Liver (tissue), 3 donors: Measurements from ENCODE around the gene PDCD7.

Experiments
- ATF3 ChIP-seq: IDR thresholded peaks from 2 replicates; pipeline ENCODE4 v1.6.1; 2016; ENCODE audit warnings: antibody characterized with exemption
- CTCF ChIP-seq: fragments of 150-350 bp; IDR thresholded peaks from 2 replicates; pipeline ENCODE4 v1.5.1; 2017; ENCODE audit warnings: improper control_type of control experiment, low read depth, low read length; ENCODE audit not compliant: missing input control
- EGR1 ChIP-seq, 2 donors: IDR thresholded peaks; 2 replicates each; pipeline ENCODE4 v1.6.1; 2016 to 2018; ENCODE audit warnings: antibody characterized with exemption in 2 of 2, low read depth in 2 of 2
- FOXA1 ChIP-seq: IDR thresholded peaks from 2 replicates; pipeline ENCODE4 v1.6.1; 2016; ENCODE audit warnings: antibody characterized with exemption
- GABPA ChIP-seq, 2 donors: IDR thresholded peaks in 1 of 2; conservative IDR thresholded peaks in 1 of 2; 2 replicates each; pipeline ENCODE4 v1.6.1; 2016; ENCODE audit warnings: antibody characterized with exemption in 2 of 2, mild to moderate bottlenecking in 1 of 2, moderate library complexity in 1 of 2
- JUND ChIP-seq, 2 donors: IDR thresholded peaks; 2 replicates each; pipeline ENCODE4 v1.6.1; 2016; ENCODE audit warnings: antibody characterized with exemption in 2 of 2
- MAX ChIP-seq: IDR thresholded peaks from 2 replicates; pipeline ENCODE4 v1.6.1; 2016; ENCODE audit warnings: antibody characterized with exemption
- RAD21 ChIP-seq, 2 donors: IDR thresholded peaks; 2 replicates each; pipeline ENCODE4 v1.6.1; 2016; ENCODE audit warnings: antibody characterized with exemption in 2 of 2, mild to moderate bottlenecking in 2 of 2
- REST ChIP-seq: IDR thresholded peaks from 2 replicates; pipeline ENCODE4 v1.6.1; 2016; ENCODE audit warnings: antibody characterized with exemption, mild to moderate bottlenecking
- SP1 ChIP-seq: IDR thresholded peaks from 2 replicates; pipeline ENCODE4 v1.6.1; 2018; ENCODE audit warnings: antibody characterized with exemption, mild to moderate bottlenecking
- TAF1 ChIP-seq: conservative IDR thresholded peaks from 2 replicates; pipeline ENCODE4 v1.6.1; 2016; ENCODE audit warnings: antibody characterized with exemption, mild to moderate bottlenecking
- YY1 ChIP-seq: IDR thresholded peaks from 2 replicates; pipeline ENCODE4 v1.6.1; 2016; ENCODE audit warnings: antibody characterized with exemption, mild to moderate bottlenecking
- donor health status: healthy.
- donor health status: healthy.

- no peak for TF ChIP-seq CTCF
- TF ChIP-seq RAD21 (IDR thresholded peaks at IDR 0.05) = no peak
- TF ChIP-seq JUND (IDR thresholded peaks at IDR 0.05) = no peak
- no peak for TF ChIP-seq FOXA1
- TF ChIP-seq SP1 = no peak
- TF ChIP-seq REST = no peak
- TF ChIP-seq MAX = no peak
- no peak for TF ChIP-seq YY1
- TF ChIP-seq GABPA (IDR thresholded peaks at IDR 0.05 in 1 of 2, conservative IDR thresholded peaks at IDR 0.05 in 1 of 2) = no peak
- TF ChIP-seq ATF3 = no peak
- no peak for TF ChIP-seq EGR1 (IDR thresholded peaks at IDR 0.05; ENCODE audit: low read depth in 2 of 2)
- no peak for TF ChIP-seq TAF1
These were observed 54.0 kb downstream of the PDCD7 start for GRCh38 chr15:65079580-65079979.
